Lower lobe of right lung (tissue), 2 donors: ENCODE measurements around the gene GPR33. TPM values are rescaled to one million over a fixed set of nuclear protein-coding genes. Genes with fewer than 3 reads are reported as not detected.
A peak's percentile ranks its signal among the peaks of the same experiment; 100 is the strongest.

Experiments
- ATAC-seq, 2 donors: fragments of 200-7000 bp; cut with Tn5 transposase; one replicate each; pipeline ENCODE4 v1.9.1; 2020 to 2022; ENCODE audit warnings: mild to moderate bottlenecking in 2 of 2, moderate library complexity in 2 of 2
- DNase-seq: peaks from one replicate; pipeline ENCODE4 v3.0.0-alpha.2; 2020
- H3K27ac ChIP-seq: fragments of 200-600 bp; one replicate; pipeline ENCODE4 v1.8.0; 2022
- H3K27me3 ChIP-seq: fragments of 200-600 bp; one replicate; pipeline ENCODE4 v1.8.0; 2022; ENCODE audit warnings: low read depth
- H3K36me3 ChIP-seq: fragments of 200-600 bp; one replicate; pipeline ENCODE4 v1.8.0; 2022; ENCODE audit warnings: mild to moderate bottlenecking
- H3K4me1 ChIP-seq: fragments of 200-600 bp; one replicate; pipeline ENCODE4 v1.8.0; 2022
- H3K4me3 ChIP-seq: fragments of 200-600 bp; one replicate; pipeline ENCODE4 v1.8.0; 2022; ENCODE audit warnings: mild to moderate bottlenecking
- H3K9me3 ChIP-seq: fragments of 200-600 bp; one replicate; pipeline ENCODE4 v1.8.0; 2022
- CTCF ChIP-seq: fragments of 200-600 bp; IDR thresholded peaks from one replicate; pipeline ENCODE4 v1.8.0; 2022; ENCODE audit warnings: antibody characterized with exemption, mild to moderate bottlenecking
- intact Hi-C: fragments of 100-400 bp; cut with DNase I; formaldehyde crosslinking; loops from one replicate; pipeline ENCODE4 v1.11.0; 2022
- total RNA-seq: library from RNA; stranded (reverse); fragmentation: NEBNext Ultra II Directional; extraction: Animal tissue kit (Norgen Biotek cat#: 25700); gene quantifications from one replicate; pipeline ENCODE4 v1.2.1, GENCODE V29; 2021
- donor health status: DM: no; HTN: yes; CAD: no; lungs with severe emphysema.

The GPR33 gene
- total RNA-seq, 1 donor from 2014 or later, result not detected

DNA sequence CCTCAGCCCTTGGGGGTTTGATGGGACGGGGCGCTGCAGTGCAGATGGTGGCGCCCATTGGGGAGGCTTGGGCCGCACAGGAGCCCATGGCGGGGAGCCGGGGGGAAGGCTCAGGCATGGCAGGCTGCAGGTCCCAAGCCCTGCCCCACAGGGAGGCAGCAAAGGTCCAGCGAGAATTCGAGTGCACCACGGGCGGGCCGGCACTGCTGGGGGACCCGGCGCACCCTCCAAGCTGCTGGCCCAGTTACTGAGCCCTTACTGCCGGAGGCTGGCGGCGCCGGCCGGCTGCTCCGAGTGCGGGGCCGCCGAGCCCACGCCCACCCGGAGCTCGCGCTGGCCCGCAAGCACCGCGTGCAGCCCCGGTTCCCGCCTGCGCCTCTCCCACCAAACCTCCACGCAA lies 39.2 kb upstream of the GPR33 start:
- Histone ChIP-seq H3K9me3 (no peaks in the 10 kb centered on the region), H3K27ac (no peak overlapping the region), H3K4me1 (no peaks in the 10 kb centered on the region), H3K4me3 (no peak overlapping the region), H3K27me3 (no peaks in the 10 kb centered on the region), H3K36me3 (no peaks in the 10 kb centered on the region)
- no peak for TF ChIP-seq CTCF
- intact Hi-C loops, result no loop called here
- DNase-seq (no peak), ATAC-seq (no peak)

GRCh38 chr14:31510855-31511254 lies 23.0 kb upstream of the GPR33 start:
- no peaks in the 10 kb centered on the region for H3K9me3 ChIP-seq
- intact Hi-C loops, result loop anchor here (10.0 kb wide), 1 partner anchor 744 kb away; no protein-coding TSS in a partner anchor
- H3K36me3 ChIP-seq, result no peaks in the 10 kb centered on the region
- no peak for TF ChIP-seq CTCF
- DNase-seq, result no peak
- no peak overlapping the region for H3K4me3 ChIP-seq
- H3K27me3 ChIP-seq, result no peaks in the 10 kb centered on the region
- ATAC-seq, result no peak
- peaks cover 2% of the 10 kb centered on the region for H3K4me1 ChIP-seq
- no peak overlapping the region for H3K27ac ChIP-seq

DNA sequence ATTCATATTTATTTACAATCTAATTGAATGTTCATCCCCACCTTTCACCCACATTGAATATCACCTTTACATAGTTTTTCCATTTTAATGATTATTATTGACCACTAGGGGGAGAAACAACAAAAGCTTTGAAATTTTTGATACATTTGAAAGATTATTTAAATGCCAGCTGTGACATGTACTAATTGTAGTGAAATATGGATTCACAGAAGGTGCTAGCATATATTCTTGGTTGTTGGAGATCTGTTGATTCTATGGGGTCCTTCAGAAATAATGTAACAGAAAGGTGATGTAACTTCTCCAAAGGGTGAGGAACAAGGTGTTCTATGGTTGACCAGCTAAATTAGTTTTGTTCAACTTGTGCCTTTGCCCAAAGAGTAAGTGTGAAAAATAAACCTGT lies 22.4 kb upstream of the GPR33 start:
- Histone ChIP-seq H3K27me3 (no peaks in the 10 kb centered on the region), H3K9me3 (no peaks in the 10 kb centered on the region), H3K36me3 (no peaks in the 10 kb centered on the region), H3K4me1 (peaks cover 9% of the 10 kb centered on the region), H3K27ac (no peak overlapping the region), H3K4me3 (no peak overlapping the region)
- intact Hi-C loops, result loop anchor here (10.0 kb wide), 1 partner anchor 745 kb away; no protein-coding TSS in a partner anchor
- no peak for DNase-seq
- no peak for ATAC-seq
- TF ChIP-seq CTCF, result peak; percentile 62

DNA sequence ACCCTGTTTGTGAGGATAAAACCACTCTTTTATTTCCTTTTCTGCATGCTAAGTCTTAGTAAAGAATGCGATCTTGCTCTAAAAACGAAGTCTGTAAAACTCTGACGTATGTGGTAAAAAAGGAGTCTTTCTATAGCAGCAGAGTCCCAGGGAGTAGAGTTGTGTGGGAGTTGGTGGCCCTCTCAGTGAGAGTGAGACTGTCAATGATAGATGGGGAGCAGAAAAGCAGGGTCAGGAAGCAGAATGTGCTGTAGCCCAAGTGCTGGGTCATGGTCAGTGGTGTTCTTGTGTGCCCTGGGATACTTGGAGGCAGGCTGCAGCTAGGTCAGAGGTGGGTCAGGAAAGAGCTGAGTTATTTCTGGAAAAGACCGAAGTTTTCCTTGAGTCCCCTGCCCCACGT lies 20.3 kb upstream of the GPR33 start:
- Histone ChIP-seq H3K36me3 (no peaks in the 10 kb centered on the region), H3K9me3 (no peaks in the 10 kb centered on the region), H3K27ac (no peak overlapping the region), H3K4me3 (no peak overlapping the region), H3K27me3 (no peaks in the 10 kb centered on the region), H3K4me1 (peaks cover 22% of the 10 kb centered on the region)
- intact Hi-C loops, result no loop called here
- no peak for TF ChIP-seq CTCF
- no peak for DNase-seq
- no peak for ATAC-seq

DNA sequence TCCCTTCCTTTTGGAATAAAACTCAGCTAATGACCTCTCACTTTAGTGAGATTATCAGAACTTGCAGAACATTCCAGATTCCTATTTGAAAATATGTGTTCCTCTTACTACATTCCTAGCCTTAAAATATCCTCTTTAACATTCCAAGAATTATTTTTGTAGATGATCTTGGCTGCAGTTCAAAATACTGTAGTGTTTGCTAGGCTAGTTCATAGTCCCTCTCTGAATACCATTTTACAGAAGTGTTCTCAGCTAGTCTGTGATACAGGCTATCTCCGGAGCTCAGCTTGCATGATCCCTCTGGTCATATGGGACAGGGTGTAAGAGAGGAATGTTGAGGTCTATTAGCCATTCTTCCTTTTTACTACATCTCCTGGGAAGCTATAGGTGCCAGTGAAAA lies 17.6 kb upstream of the GPR33 start:
- intact Hi-C loops, result no loop called here
- peak overlapping the region; percentile 53 for H3K27ac ChIP-seq
- ATAC-seq (peak; percentile 74 to 80), DNase-seq (no peak)
- no peaks in the 10 kb centered on the region for H3K27me3 ChIP-seq
- no peak overlapping the region for H3K4me3 ChIP-seq
- no peak for TF ChIP-seq CTCF
- no peaks in the 10 kb centered on the region for H3K9me3 ChIP-seq
- no peaks in the 10 kb centered on the region for H3K36me3 ChIP-seq
- H3K4me1 ChIP-seq, result peaks cover 22% of the 10 kb centered on the region

DNA sequence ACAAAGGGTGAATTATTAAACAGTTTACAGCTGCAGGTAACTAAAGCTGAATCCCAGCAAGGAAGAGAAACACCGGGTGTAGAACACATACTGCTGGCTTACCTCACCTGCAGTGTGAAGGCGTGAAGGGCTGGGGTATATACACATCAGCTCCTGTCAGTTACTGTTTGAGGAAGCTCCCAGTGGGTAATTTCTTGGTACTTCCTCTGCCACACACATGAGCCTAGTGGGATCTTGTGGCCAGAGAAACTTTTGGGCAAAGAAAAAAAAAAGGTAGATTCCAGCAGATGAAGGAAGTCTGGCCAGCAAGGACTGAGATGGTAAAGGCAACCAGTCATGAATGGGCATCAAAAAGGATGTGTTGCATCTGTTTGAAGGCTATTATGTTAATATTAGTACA lies 14.0 kb upstream of the GPR33 start:
- intact Hi-C loops, result no loop called here
- H3K36me3 ChIP-seq, result no peaks in the 10 kb centered on the region
- no peak overlapping the region for H3K4me3 ChIP-seq
- TF ChIP-seq CTCF, result no peak
- H3K27me3 ChIP-seq, result no peaks in the 10 kb centered on the region
- H3K4me1 ChIP-seq, result peaks cover 22% of the 10 kb centered on the region
- no peak for ATAC-seq
- DNase-seq, result no peak
- peaks cover 6% of the 10 kb centered on the region for H3K9me3 ChIP-seq
- no peak overlapping the region for H3K27ac ChIP-seq
